Measurements from ENCODE around the gene RPRD1B.
A peak's percentile ranks its signal among the peaks of the same experiment; 100 is the strongest.

Gene RPRD1B

GRCh38 chr20:38057351-38057972 lies 23.9 kb downstream of the RPRD1B start:
- H3K4me3 ChIP-seq (ENCODE audit: low read depth, low read length), result no peak overlapping the region
- in situ Hi-C loops (cut with HindIII; ENCODE audit: low sequenced_read_pairs), result no loop called here
- DNase-seq (ENCODE audit: low read depth, low spot score), result peak; percentile 72
- peak; percentile 77 for TF ChIP-seq CTCF (IDR thresholded peaks at IDR 0.05; ENCODE audit: low read depth, low read length)

DNA sequence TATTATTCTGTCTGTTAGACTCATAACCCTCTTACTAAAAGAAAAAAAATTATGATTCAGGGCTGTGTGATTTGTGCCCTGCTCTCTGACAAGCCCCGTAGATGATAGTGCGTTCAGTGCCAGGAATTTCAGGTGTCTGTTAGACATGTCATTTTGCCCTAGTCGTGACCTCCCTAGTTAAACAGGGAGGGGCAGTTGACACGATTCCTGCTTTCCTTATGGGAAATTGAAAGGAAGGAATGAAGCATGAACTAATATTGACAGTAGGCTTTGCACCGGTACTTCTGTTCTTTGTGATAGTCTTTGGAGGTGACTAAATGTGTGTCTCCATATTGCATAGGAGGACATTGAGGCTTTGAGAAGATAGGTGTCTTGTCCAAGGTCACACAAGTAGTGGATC lies 26.3 kb downstream of the RPRD1B start:
- no peak for DNase-seq (ENCODE audit: low read depth, low spot score)
- in situ Hi-C loops (cut with HindIII; ENCODE audit: low sequenced_read_pairs), result no loop called here
- TF ChIP-seq CTCF (IDR thresholded peaks at IDR 0.05; ENCODE audit: low read depth, low read length), result no peak
- H3K4me3 ChIP-seq (ENCODE audit: low read depth, low read length), result no peak overlapping the region

DNA sequence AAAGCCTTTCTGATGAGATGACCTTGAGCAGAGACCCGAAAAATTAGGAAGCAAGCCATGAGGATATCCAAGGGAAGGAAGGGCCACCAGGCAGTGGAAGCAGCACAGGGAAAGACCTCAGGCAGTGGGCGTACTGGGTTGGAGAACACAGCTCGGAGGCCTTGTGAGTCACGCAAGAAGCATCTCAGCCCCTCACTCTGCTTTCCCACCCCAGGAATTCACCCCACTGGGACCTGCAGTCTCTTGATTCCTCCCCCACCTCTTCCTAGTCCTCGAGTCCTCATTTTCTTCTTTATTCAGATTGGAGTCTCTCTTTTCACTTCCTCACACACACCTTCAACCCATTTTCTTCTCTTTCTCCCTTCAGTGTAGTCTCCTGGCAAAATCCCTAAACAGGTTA lies 27.0 kb downstream of the RPRD1B start:
- no peak overlapping the region for H3K4me3 ChIP-seq (ENCODE audit: low read depth, low read length)
- peak; percentile 56 for DNase-seq (ENCODE audit: low read depth, low spot score)
- in situ Hi-C loops (cut with HindIII; ENCODE audit: low sequenced_read_pairs), result no loop called here
- no peak for TF ChIP-seq CTCF (IDR thresholded peaks at IDR 0.05; ENCODE audit: low read depth, low read length)

DNA sequence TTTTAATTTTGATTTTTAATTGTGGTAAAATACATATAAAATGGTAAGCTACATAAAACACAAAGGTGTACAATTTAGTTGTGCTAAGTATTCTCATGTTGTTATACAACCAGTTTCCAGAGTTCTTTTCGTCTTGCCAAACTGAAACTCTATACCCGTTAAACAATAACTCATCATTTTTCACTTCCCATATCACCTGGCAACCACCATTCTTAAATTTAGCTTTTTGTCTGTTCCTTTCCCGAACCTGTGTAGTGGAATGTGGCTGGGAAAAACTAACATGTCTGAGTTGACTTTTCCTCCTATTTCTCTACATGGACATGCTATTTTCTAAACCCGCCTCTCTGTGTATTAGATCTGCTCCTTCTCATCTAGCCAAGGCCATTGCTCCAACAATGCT lies 27.6 kb downstream of the RPRD1B start:
- no peak for TF ChIP-seq CTCF (IDR thresholded peaks at IDR 0.05; ENCODE audit: low read depth, low read length)
- in situ Hi-C loops (cut with HindIII; ENCODE audit: low sequenced_read_pairs), result no loop called here
- DNase-seq (ENCODE audit: low read depth, low spot score), result no peak
- H3K4me3 ChIP-seq (ENCODE audit: low read depth, low read length), result no peak overlapping the region

DNA sequence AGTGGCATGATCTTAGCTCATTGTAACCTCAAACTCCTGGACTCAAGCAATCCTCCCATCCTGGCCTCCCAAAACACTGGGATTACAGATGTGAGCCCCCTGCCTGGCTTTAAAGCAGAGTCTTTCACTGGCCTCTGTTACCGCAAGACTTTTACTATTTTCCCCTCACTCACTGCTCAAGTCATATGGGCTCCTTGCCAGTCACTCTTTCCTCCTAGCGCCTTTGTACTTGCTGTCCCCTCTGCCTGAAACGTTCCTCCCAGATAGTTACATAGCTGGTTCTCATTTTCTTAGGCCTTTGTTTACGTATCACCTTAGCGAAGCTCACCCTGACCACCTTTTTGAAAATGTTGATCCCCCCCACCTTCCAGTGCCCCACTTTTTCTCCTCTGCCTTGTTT lies 29.3 kb downstream of the RPRD1B start:
- no peak overlapping the region for H3K4me3 ChIP-seq (ENCODE audit: low read depth, low read length)
- in situ Hi-C loops (cut with HindIII; ENCODE audit: low sequenced_read_pairs), result no loop called here
- no peak for TF ChIP-seq CTCF (IDR thresholded peaks at IDR 0.05; ENCODE audit: low read depth, low read length)
- no peak for DNase-seq (ENCODE audit: low read depth, low spot score)

- H3K4me3 ChIP-seq (ENCODE audit: low read depth, low read length), result no peak overlapping the region
- no peak for DNase-seq (ENCODE audit: low read depth, low spot score)
- in situ Hi-C loops (cut with HindIII; ENCODE audit: low sequenced_read_pairs), result no loop called here
- no peak for TF ChIP-seq CTCF (IDR thresholded peaks at IDR 0.05; ENCODE audit: low read depth, low read length)
Measured at GRCh38 chr20:38063911-38064530, 30.5 kb downstream of the RPRD1B start.
